Left ventricle myocardium superior (tissue), 1 donor: ENCODE results near the gene LAMA5. TPM values are rescaled to one million over a fixed set of nuclear protein-coding genes. Genes with fewer than 3 reads are reported as not detected.

Experiments
- ATAC-seq: fragments of 200-7000 bp; cut with Tn5 transposase; one replicate; pipeline ENCODE4 v1.9.1; 2020; ENCODE audit warnings: mild to moderate bottlenecking, moderate library complexity
- DNase-seq: peaks from one replicate; pipeline ENCODE4 v3.0.0-alpha.2; 2020
- intact Hi-C: fragments of 100-400 bp; cut with micrococcal nuclease; formaldehyde crosslinking; loops from one replicate; pipeline ENCODE4 v1.11.0; 2022
- total RNA-seq: library from RNA; stranded (reverse); fragmentation: NEBNext Ultra II Directional; extraction: Animal tissue kit (Norgen Biotek cat#: 25700); gene quantifications from one replicate; pipeline ENCODE4 v1.2.1, GENCODE V29; 2021
- donor health status: DM: no; HTN: yes; CAD: no; lungs with severe emphysema.

LAMA5 gene
- total RNA-seq, 1 donor from 2014 or later = 110 TPM

- intact Hi-C loops = no loop called here
- DNase-seq = peak; percentile 30
- ATAC-seq = no peak
Measured at GRCh38 chr20:62336775-62337557, 30.1 kb downstream of the LAMA5 start.

DNA sequence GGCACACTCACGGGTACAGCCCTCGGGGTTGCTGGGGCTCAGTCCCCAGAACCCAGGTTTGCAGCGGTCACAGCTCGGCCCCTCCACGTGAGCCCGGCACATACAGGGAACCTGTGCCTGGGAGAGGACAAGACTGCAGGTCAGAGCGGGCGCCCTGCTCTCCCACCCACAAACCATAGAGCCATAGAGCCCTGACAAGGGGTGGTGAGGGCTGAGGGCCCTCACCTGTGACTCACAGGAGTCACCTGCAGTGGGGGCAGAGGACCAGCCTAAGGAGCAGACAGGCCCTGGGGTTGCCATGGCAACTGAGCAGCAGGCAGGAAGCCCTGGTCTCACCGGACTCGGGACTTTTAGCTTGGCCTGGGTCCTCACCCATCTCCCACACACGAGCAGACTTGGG, 30.8 kb downstream of the LAMA5 start:
- intact Hi-C loops = no loop called here
- ATAC-seq (no peak), DNase-seq (peak; percentile 15)

- ATAC-seq (no peak), DNase-seq (no peak)
- intact Hi-C loops = no loop called here
Measured at GRCh38 chr20:62335532-62335931, 31.6 kb downstream of the LAMA5 start.

DNA sequence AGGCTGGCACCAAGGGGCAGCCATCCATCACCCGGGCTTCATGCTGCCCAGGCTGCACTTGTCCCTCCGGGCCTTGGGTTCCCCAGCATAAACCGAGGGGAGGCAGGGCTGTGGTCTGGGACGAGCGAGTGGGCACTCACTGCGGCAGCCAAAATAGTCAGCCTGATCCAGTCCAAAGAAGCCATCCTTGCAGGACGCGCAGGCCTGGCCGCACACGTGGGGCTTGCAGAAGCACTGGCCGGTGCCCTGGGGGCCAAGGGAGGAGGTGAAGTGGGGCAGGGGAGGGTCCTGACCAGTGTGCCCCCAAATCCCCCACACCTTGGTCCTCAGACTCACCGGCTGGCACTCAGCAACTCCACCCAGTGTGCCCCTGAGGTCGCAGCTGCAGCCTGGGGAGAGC, 32.2 kb downstream of the LAMA5 start:
- intact Hi-C loops = no loop called here
- DNase-seq = no peak
- no peak for ATAC-seq

DNA sequence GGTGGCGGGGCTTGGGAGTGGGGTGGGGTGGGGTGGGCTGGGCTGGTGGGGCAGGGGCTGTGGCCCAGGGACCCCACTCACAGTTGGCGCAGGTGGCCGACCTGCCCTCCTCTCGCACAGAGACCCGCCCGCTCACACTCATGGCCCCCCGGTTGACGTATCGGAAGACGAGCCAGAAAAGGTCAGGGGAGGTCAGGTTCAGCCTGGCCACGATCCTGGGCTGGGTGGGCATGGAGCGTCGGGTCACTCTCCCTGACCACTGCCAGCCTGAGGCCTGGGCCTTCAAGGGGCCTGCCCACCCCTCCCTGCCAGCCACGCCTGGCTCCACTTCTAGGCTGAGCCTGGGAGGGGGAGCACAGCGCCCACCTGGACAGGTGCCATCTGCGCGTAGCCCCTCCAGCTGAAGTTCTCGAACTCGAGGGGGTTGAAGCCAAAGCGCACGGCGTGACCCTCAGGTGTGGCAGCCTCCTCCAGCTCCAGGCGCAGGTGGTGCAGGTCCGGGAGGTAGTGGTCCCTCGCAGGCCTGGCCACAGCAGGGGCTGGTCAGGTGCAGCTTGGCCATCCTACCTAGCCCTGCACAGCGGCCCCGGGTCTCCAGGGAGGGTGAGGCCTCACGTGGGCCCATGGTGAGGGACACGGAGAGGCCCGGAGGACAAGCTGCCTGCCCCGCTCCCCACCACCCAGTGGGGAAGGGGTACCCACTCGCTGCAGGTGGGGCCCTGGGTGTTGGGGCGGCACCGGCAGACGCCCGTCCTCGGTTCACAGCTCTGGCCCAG, 33.1 kb downstream of the LAMA5 start:
- ATAC-seq = no peak
- intact Hi-C loops = no loop called here
- no peak for DNase-seq

GRCh38 chr20:62332989-62333819, 33.9 kb downstream of the LAMA5 start:
- no peak for DNase-seq
- no peak for ATAC-seq

GRCh38 chr20:62332421-62332820, 34.7 kb downstream of the LAMA5 start:
- ATAC-seq (no peak), DNase-seq (no peak)
- intact Hi-C loops = no loop called here

More at GRCh38 chr20:62332989-62333819, 33.9 kb downstream of the LAMA5 start:
- intact Hi-C loops = no loop called here

DNA sequence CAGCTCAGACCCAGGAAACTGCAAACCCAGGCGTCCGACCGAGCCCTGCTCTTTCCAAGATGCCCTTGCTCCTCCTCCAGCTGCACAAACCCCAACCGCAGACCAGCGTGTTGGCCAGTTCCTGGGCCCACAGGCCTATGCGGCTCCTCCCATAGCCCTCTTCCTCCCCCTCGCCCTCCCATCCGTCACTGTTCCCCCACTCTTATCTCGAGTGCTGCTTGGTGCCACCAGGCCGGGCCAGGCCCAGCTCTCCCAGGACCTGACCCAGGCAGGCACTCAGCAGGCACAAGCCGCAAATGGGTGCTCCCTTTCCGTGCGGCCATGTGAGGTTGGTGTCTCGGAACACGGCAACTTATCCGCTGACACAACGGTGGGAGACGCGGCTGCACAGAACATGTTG, 35.8 kb downstream of the LAMA5 start:
- peak; percentile 79 for ATAC-seq
- peak; percentile 73 for DNase-seq
- intact Hi-C loops = no loop called here

DNA sequence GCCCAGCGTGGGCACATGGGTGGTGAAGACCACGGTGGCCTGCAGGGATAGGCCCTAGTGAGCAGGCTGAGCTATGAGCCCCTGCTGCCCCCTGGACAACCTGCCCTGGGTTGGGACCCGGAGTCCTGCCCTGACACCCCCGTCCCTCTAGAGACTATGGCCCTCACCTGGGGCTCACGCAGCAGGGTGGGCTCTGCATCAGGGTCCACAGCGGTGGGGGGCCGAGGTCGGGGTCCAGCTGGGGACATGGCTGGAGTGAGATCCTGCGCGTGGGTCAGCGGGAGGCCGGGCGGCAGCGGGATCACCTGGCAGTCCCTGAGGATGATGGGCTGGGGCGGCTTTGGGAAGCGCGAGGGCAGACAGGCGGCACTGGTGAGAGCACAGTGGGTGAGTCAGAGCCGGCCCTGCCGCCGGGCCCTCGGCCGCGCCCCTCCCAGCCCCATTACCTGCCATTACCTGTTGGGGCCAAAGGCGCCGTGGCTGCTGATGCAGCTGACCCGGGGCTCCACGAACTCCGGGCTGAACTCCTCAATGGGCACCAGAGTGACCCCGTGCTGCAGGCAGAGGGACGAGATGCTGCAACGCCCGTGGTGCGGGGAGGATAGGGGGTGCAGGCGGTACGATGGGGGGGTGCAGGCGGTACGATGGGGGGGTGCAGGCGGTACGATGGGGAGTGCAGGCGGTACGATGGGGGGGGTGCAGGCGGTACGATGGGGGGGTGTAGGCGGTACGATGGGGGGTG, 36.4 kb downstream of the LAMA5 start:
- no peak for ATAC-seq
- intact Hi-C loops = no loop called here
- DNase-seq = no peak

DNA sequence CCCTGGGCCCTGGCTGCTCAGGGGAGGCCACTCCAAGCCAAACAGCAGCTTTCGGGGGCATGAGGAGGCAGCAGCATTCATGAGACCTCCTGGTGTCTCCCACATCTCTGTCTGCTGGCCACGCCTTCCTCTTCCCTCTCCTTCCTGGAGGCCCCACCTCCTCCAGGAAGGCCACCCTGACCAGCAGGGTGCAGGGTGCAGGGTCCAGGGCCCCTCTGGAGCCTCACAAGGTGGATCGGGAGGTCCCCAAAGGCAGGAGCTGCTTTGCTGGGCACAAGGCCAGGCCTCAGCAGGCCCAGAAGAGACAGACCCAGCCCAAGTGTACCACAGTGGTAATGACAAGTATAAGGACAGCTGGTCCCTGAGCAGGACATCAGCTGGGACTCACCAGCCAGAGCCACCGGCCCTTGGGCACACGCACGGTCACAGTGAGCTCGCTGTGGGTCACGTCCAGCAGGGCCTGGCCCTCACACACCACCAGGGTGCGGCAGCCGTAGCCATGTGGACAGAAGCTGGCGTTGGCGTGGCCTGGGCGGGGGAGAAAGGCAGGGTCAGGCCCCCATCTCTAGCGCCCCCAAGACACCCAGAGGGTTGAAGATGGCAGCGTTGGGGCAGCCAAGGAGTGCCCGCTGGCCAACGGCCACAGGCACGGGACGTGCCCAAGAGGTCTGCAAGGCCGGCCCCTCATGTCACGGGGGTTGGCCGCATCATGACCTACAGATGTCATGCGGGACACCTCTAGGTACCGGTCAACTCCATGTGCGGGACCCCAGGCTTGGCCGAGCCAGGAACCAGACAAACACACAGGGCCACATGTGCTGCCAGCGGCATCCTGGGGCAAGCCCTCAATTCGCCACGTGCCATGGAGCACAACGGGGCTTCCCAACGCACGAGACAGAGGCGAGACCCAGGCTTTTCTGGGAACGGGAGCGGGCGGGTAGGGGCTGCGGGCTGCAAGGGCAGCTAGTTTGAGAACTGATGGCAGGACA, 37.4 kb downstream of the LAMA5 start:
- intact Hi-C loops = no loop called here
- DNase-seq = no peak
- ATAC-seq = no peak

DNA sequence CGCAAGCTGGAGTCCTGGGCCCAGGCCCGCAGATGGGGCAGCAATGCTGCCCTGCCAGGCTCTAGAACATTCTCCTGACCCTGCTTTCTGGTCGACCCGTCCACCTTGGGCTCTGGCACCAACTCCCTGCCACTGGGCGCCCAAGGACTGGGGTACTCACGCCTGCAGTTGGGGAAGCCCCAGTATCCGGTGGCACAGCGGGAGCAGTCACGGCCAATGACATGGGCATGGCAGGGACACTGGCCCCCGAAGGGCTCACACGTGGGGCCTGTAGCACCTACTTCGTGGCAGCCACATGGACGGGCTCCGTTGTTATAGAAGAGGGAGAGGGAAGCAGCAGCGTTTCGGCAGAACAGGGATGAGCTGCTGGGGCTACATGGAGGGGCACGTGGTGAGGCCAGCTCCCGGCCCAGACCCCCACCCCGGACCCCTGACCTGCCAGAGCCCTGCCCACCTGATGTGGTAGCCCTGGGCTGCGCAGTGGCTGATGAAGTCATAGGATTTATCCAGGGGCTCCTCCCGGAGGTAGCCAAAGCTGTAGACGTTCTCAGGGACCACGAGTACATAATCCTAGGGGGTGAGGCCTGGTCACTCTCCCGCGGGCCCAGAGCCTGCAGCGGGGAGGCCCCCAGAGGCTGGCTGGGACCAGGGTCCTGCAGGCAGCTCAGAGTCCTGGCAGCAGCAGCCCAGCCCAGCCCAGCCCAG, 38.3 kb downstream of the LAMA5 start:
- no peak for ATAC-seq
- intact Hi-C loops = no loop called here
- DNase-seq = no peak

GRCh38 chr20:62327726-62328495, 39.2 kb downstream of the LAMA5 start:
- intact Hi-C loops = no loop called here
- ATAC-seq (no peak), DNase-seq (no peak)

GRCh38 chr20:62326959-62327725, 40.0 kb downstream of the LAMA5 start:
- intact Hi-C loops = no loop called here
- DNase-seq (no peak), ATAC-seq (no peak)

DNA sequence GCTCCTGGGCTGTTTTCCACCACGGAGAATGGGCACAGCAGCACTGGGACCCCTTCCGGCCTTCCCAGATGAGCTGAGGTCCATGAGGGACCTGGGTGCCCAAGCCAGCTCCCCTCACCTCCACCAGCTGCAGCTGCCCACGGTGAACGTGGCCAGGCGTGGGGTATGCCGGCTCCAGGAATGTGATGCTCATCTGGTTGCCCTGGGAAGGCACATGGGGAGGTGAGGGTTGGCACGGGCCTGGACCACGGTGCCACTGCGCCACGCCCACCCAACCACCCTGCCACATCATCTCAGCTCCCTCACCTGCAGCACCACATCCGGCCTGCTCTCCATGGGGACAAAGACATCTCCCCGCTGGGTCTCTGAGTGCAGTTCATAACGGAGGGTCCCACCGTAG, 40.6 kb downstream of the LAMA5 start:
- no peak for DNase-seq
- intact Hi-C loops = no loop called here
- ATAC-seq = no peak

DNA sequence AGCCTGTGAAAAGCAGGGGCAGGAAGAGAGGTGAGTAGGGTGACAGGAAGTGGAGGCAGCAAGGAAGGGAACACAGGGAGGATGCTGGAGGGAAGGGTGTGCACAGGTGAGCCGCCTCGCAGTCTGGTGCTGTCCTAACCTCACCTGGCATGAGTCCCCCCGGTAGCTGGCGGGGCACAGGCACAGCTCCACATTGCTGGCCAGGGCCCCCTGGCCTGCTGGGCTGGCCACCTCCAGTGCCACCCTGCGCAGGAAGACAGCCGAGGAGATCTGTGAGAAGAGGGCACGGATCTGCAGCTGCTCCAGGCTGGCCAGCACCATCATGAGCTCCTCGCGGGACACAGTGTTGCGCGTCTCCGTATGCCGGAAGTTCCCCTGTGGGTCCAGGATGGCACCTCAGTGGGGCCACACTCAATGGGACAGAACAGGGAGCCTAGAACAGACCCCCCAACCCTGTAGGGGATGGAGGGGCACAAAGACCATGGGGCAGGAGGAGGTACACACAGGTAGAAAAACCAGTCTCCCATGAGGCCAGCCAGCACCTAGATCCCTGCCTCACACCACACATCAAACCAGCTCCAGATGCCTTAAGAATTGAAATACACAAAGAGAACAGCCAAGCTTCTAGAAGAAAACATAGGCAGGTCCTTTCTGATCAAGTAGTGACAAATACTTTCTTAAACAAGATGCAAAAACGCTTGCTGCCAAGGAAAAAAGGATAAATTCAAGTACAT, 41.8 kb downstream of the LAMA5 start:
- DNase-seq (no peak), ATAC-seq (no peak)
- intact Hi-C loops = no loop called here
